PC-9 (cell line): Measurements from ENCODE around the gene DCAKD. TPM values are rescaled to one million over a fixed set of nuclear protein-coding genes. Genes with fewer than 3 reads are reported as not detected.

Source experiments
- BruUV-seq: library from RNA; stranded (reverse); fragments of 400-500 nt; replicated peaks from 2 replicates; lab custom pipeline; 2021; lab: Mats Ljungman, UMichigan
- CTCF ChIA-PET: fragments of 300-600 bp; sonication (Branson Sonifier 250); formaldehyde crosslinking; loops from one replicate; lab custom pipeline; 2022; ENCODE audit warnings: antibody characterized with exemption; lab: Charles Lee
- POLR2A ChIA-PET: fragments of 300-600 bp; sonication (Branson Sonifier 250); formaldehyde crosslinking; loops from one replicate; lab custom pipeline; 2022; ENCODE audit warnings: antibody characterized with exemption; ENCODE audit not compliant: unreplicated experiment; lab: Charles Lee
- DNase-seq, 2 experiments: peaks; one replicate each; pipeline versions ENCODE4 v3.0.0 to v3.0.0-alpha.2; 2015 to 2022; ENCODE audit warnings: mixed read lengths in 1 of 2
- H2AFZ ChIP-seq: fragments of 200-600 bp; sonication (generic); 2 replicates; pipeline ENCODE4 v1.8.1; 2017; ENCODE audit warnings: antibody characterized with exemption
- H3F3A ChIP-seq: fragments of 200-600 bp; sonication (generic); 2 replicates; pipeline ENCODE4 v1.8.1; 2017; ENCODE audit warnings: antibody characterized with exemption, mild to moderate bottlenecking, low read depth; ENCODE audit not compliant: insufficient read depth
- H3K27ac ChIP-seq: fragments of 200-600 bp; sonication (generic); 2 replicates; pipeline ENCODE4 v1.6.1; 2016; ENCODE audit warnings: mixed run types
- H3K27me3 ChIP-seq: fragments of 200-600 bp; sonication (generic); 2 replicates; pipeline ENCODE4 v1.6.1; 2016; ENCODE audit warnings: low read depth, mixed run types; ENCODE audit not compliant: insufficient read depth
- H3K36me3 ChIP-seq: fragments of 200-600 bp; sonication (generic); 2 replicates; pipeline ENCODE4 v1.6.1; 2016; ENCODE audit warnings: low read depth, mixed run types
- H3K4me1 ChIP-seq: fragments of 200-600 bp; sonication (generic); replicated peaks from 2 replicates; pipeline ENCODE4 v1.6.1; 2016; ENCODE audit warnings: mixed run types; ENCODE audit not compliant: insufficient read depth
- H3K4me2 ChIP-seq: fragments of 200-600 bp; sonication (generic); 2 replicates; pipeline ENCODE4 v1.6.1; 2017; ENCODE audit warnings: mixed run types
- H3K4me3 ChIP-seq: fragments of 200-600 bp; sonication (generic); 2 replicates; pipeline ENCODE4 v1.6.1; 2016; ENCODE audit warnings: mixed run types
- H3K79me2 ChIP-seq: fragments of 200-600 bp; sonication (generic); 2 replicates; pipeline ENCODE4 v1.6.1; 2017; ENCODE audit warnings: low read depth, mixed run types
- H3K9me2 ChIP-seq: fragments of 200-600 bp; sonication (generic); 2 replicates; pipeline ENCODE4 v1.8.1; 2017; ENCODE audit warnings: mild to moderate bottlenecking; ENCODE audit not compliant: insufficient read depth
- H3K9me3 ChIP-seq: fragments of 200-600 bp; sonication (generic); 2 replicates; pipeline ENCODE4 v1.8.1; 2016; ENCODE audit warnings: low read depth; ENCODE audit not compliant: insufficient read depth
- H4K20me1 ChIP-seq: fragments of 200-600 bp; sonication (generic); 2 replicates; pipeline ENCODE4 v1.8.1; 2017; ENCODE audit not compliant: insufficient read depth
- CTCF ChIP-seq: fragments of 200-600 bp; sonication (generic); conservative IDR thresholded peaks from 2 replicates; pipeline ENCODE4 v1.6.1; 2017; ENCODE audit warnings: mixed run types, antibody characterized with exemption, mild to moderate bottlenecking, moderate library complexity
- EZH2 ChIP-seq: fragments of 200-600 bp; sonication (generic); IDR thresholded peaks from 2 replicates; pipeline ENCODE4 v1.8.0; 2017; ENCODE audit warnings: antibody characterized with exemption, low read depth
- intact Hi-C: fragments of 100-400 bp; cut with micrococcal nuclease; formaldehyde crosslinking; loops from one replicate; pipeline ENCODE4 v1.10.0; 2022; ENCODE audit not compliant: unreplicated experiment
- total RNA-seq: library from RNA; stranded (reverse); gene quantifications from 2 replicates; pipeline ENCODE4 v1.2.3, GENCODE V29; 2021

Gene DCAKD
- total RNA-seq, 1 experiment from 2014 or later, result 68.8 TPM

- peaks cover 12% of the 10 kb centered on the region; the same call in 1 of the 2 replicates for H3K27me3 ChIP-seq
- CTCF ChIA-PET, result no interaction called here
Observed at GRCh38 chr17:45004388-45004787, 47.0 kb downstream of the DCAKD start.

GRCh38 chr17:45003877-45004276, 47.6 kb downstream of the DCAKD start:
- Histone ChIP-seq H2AFZ (no peak overlapping the region), H3K4me3 (no peak overlapping the region), H3K79me2 (no peaks in the 10 kb centered on the region), H4K20me1 (no peaks in the 10 kb centered on the region), H3K4me2 (no peak overlapping the region), H3K9me3 (no peaks in the 10 kb centered on the region; the same call in 1 of the 2 replicates), H3K9me2 (no peaks in the 10 kb centered on the region), H3K4me1 (no peaks in the 10 kb centered on the region), H3K27me3 (peaks cover 12% of the 10 kb centered on the region; the same call in 1 of the 2 replicates), H3K27ac (no peak overlapping the region), H3F3A (no peaks in the 10 kb centered on the region), H3K36me3 (no peaks in the 10 kb centered on the region)
- intact Hi-C loops, result no loop called here
- no TSS peak for BruUV-seq
- no peak for DNase-seq
- POLR2A ChIA-PET, result interaction anchor here (0.8 kb wide), 1 partner anchor 43 kb away, joined by 22 read pairs; no protein-coding TSS in a partner anchor
- TF ChIP-seq EZH2 (no peak), CTCF (no peak)
- CTCF ChIA-PET, result no interaction called here

More at GRCh38 chr17:45004388-45004787, 47.0 kb downstream of the DCAKD start:
- no peaks in the 10 kb centered on the region for H3K79me2 ChIP-seq
- H3K4me3 ChIP-seq, result no peak overlapping the region
- TF ChIP-seq EZH2 (no peak), CTCF (no peak)
- no peaks in the 10 kb centered on the region for H3F3A ChIP-seq
- H3K27ac ChIP-seq, result no peak overlapping the region
- no peak overlapping the region for H2AFZ ChIP-seq
- no peaks in the 10 kb centered on the region for H3K9me2 ChIP-seq
- no peak for DNase-seq
- intact Hi-C loops, result no loop called here
- no peaks in the 10 kb centered on the region for H3K4me1 ChIP-seq
- no peak overlapping the region for H3K4me2 ChIP-seq
- no peaks in the 10 kb centered on the region for H4K20me1 ChIP-seq
- BruUV-seq, result no TSS peak
- no peaks in the 10 kb centered on the region; the same call in 1 of the 2 replicates for H3K9me3 ChIP-seq
- no peaks in the 10 kb centered on the region for H3K36me3 ChIP-seq
- POLR2A ChIA-PET, result no interaction called here

- POLR2A ChIA-PET, result no interaction called here
- BruUV-seq, result no TSS peak
- intact Hi-C loops, result no loop called here
Observed at GRCh38 chr17:45001310-45001709, 50.1 kb downstream of the DCAKD start.

More at GRCh38 chr17:45001310-45001709, 50.1 kb downstream of the DCAKD start:
- no peaks in the 10 kb centered on the region for H4K20me1 ChIP-seq
- no peaks in the 10 kb centered on the region for H3F3A ChIP-seq
- no peaks in the 10 kb centered on the region for H3K9me2 ChIP-seq
- DNase-seq, result no peak
- no peak overlapping the region for H3K4me3 ChIP-seq
- H3K36me3 ChIP-seq, result no peaks in the 10 kb centered on the region
- H3K79me2 ChIP-seq, result no peaks in the 10 kb centered on the region
- H3K4me2 ChIP-seq, result no peak overlapping the region
- peaks cover 26% of the 10 kb centered on the region for H3K27me3 ChIP-seq
- CTCF ChIA-PET, result interaction anchor here (0.5 kb wide), 1 partner anchor 79 kb away, joined by 4 read pairs; no protein-coding TSS in a partner anchor
- H3K27ac ChIP-seq, result no peak overlapping the region
- no peaks in the 10 kb centered on the region for H3K4me1 ChIP-seq
- no peak overlapping the region for H2AFZ ChIP-seq
- TF ChIP-seq EZH2 (no peak), CTCF (no peak)
- no peaks in the 10 kb centered on the region; the same call in 1 of the 2 replicates for H3K9me3 ChIP-seq
